HFF-Myc (cell line): ENCODE measurements around the gene CUTA.
"Not testable (repeated sequence)": the region's sequence is repeated elsewhere in the genome, so short reads cannot be mapped to it uniquely, and the experiment has no call there.

ENCODE experiments used
- DNase-seq: peaks from one replicate; pipeline ENCODE4 v3.0.0-alpha.2; 2011; ENCODE audit warnings: low read depth; ENCODE audit errors: extremely low read depth
- H3K4me3 ChIP-seq: replicated peaks from 2 replicates; pipeline ENCODE4 v1.5.1; 2011; ENCODE audit warnings: low read depth, mild to moderate bottlenecking, control low read depth, low read length
- TF ChIP-seq, protein P1 (sequence below): IDR thresholded peaks from 2 replicates; pipeline ENCODE4 v1.5.1; 2012; ENCODE audit warnings: mild to moderate bottlenecking, low read depth, low read length, control low read depth; ENCODE audit errors: missing control alignments

Gene CUTA

DNA sequence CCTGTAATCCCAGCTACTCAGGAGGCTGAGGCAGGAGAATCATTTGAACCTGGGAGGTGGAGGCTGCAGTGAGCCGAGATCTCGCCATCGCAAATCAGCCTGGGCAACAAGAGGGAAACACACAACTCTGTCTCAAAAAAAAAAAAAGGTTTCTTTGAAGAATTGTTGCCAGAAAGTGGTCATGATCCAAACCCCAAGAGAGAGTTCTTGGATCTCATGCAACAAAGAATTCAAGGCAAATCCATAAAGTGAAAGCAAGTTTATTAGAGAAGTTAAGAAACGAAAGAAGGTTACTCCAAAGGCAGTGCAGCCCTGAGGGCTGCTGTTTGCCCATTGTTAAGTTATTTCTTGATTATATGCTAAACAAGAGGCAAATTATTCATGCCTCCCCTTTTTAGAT, 40.7 kb downstream of the CUTA start:
- TF ChIP-seq, protein P1, sequence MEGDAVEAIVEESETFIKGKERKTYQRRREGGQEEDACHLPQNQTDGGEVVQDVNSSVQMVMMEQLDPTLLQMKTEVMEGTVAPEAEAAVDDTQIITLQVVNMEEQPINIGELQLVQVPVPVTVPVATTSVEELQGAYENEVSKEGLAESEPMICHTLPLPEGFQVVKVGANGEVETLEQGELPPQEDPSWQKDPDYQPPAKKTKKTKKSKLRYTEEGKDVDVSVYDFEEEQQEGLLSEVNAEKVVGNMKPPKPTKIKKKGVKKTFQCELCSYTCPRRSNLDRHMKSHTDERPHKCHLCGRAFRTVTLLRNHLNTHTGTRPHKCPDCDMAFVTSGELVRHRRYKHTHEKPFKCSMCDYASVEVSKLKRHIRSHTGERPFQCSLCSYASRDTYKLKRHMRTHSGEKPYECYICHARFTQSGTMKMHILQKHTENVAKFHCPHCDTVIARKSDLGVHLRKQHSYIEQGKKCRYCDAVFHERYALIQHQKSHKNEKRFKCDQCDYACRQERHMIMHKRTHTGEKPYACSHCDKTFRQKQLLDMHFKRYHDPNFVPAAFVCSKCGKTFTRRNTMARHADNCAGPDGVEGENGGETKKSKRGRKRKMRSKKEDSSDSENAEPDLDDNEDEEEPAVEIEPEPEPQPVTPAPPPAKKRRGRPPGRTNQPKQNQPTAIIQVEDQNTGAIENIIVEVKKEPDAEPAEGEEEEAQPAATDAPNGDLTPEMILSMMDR, result no peak
- no peak for DNase-seq
- no peak overlapping the region for H3K4me3 ChIP-seq

DNA sequence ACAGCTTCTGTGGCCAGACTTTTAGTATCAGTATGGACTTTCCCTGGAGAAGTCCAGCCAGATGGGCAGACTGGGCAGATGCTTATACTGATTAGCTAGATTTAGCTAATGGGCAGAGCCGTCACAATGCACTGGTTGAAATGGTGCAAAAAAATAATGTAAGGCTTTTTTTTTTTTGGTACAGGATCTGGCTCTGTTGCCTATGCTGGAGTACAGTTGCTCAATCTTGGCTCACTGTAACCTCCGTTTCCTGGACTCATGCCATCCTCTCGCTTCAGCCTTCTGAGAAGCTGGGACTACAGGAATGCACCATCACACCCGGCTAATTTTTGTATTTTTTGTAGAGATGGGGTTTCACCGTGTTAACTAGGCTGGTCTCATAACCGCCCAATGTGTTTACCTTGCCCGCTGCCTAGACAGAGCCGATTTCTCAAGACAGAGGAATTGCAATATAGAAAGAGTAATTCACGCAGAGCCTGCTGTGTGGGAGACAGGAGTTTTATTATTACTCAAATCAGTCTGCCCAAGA, 42.7 kb downstream of the CUTA start:
- DNase-seq, result no peak
- TF ChIP-seq, protein P1, result no peak
- H3K4me3 ChIP-seq, result no peak overlapping the region

DNA sequence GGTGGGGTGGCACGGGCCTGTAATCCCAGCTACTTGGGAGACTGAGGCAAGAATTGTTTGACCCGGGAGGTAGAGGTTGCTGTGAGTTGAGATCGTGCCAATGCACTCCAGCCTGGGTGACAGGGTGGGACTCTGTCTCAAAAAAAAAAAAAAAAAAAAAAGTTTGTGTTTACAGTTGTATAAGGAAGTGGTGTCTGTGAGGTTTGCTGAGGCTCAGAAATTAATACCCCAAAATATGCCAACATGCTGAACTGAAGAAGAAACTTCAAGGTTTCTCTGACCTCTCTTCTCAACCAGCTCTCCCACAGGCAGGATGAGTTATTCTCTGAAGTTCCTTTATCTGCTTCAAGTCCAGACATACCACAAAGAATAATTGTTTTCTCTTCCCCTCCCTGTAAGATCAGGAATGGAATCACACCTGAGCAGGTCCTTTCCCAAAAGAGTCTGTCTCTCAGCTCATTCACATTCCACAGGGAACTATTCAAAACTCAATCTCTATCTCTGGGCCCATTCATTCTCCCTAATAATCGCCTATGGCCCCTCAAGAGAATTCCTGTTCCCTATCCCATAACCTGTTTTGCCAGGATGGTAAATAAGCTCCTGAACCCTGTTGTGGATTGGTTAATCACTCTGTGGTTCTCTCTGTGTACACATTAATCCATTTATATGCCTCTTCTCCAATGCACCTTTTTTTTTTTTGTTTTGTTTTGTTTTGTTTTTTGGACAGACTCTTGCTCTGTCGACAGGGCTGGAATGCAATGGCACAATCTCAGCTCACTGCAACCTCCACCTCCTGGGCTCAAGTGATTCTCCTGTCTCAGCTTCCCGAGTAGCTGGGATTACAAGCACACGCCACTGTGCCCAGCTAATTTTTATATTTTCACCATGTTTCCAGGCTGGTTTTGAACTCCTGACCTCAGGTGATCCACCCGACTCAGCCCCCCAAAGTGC, 43.7 kb downstream of the CUTA start:
- TF ChIP-seq, protein P1, result no peak
- no peak overlapping the region for H3K4me3 ChIP-seq
- no peak for DNase-seq

DNA sequence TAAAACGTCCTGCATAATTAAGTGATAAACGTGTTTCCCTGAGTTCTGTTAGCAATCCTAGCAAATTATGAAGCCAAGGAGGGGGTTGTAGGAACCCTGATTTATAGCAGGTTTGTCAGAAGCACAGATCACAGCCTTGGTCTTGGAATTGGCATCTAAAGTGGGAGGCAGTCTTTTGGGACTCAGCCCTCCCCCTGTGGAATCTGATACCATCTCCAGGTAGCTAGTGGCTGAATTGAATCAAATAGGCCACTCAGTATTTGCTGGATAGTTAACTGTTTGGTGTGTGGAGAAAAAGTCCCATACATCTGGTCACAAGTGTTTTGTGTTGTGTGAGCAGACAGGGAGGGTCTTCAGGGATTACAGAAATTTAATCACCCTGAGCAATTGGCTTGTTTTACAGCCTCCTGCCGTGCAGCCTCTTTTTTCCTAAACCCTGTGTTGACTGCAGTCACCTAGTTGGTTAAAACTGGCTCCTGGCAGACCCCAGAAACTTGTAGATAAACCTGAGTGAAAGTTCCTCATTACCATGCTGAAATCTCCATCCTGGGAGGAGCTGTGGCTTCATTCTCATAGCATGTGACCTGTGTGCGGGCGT, 45.3 kb downstream of the CUTA start:
- DNase-seq, result no peak
- H3K4me3 ChIP-seq, result no peak overlapping the region
- TF ChIP-seq, protein P1, result no peak

DNA sequence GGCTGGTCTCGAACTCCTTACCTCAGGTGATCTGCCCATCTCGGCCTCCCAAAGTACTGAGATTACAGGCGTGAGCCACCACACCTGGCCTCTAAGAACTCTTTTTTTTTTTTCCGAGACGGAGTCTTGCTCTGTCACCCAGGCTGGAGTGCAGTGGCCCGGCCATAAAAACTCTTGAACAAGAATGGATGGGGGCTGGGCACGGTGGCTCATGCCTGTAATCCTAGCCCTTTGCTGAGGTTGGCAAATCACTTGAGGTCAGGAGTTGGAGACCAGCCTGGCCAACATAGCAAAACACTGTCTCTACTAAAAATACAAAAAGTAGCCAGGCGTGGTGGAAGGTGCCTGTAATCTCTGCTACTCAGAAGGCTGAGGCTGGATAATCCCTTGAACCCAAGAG, 46.0 kb downstream of the CUTA start:
- not testable (repeated sequence) for DNase-seq

DNA sequence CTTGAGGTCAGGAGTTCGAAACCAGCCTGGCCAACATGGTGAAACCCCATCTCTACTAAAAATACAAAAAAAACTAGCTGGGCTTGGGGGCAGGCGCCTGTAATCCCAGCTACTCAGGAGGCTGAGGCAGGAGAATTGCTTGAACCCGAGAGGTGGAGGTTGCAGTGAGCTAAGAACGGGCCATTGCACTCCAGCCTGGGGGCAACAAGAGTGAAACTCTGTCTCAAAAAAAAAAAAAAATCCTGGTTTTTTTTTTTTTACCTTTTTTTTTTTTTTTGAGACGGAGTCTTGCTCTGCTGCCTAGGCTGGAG, 50.2 kb downstream of the CUTA start:
- not testable (repeated sequence) for DNase-seq, H3K4me3 ChIP-seq

More for the DNA sequence above, 46.0 kb downstream of the CUTA start:
- H3K4me3 ChIP-seq, result not testable (repeated sequence)

DNA sequence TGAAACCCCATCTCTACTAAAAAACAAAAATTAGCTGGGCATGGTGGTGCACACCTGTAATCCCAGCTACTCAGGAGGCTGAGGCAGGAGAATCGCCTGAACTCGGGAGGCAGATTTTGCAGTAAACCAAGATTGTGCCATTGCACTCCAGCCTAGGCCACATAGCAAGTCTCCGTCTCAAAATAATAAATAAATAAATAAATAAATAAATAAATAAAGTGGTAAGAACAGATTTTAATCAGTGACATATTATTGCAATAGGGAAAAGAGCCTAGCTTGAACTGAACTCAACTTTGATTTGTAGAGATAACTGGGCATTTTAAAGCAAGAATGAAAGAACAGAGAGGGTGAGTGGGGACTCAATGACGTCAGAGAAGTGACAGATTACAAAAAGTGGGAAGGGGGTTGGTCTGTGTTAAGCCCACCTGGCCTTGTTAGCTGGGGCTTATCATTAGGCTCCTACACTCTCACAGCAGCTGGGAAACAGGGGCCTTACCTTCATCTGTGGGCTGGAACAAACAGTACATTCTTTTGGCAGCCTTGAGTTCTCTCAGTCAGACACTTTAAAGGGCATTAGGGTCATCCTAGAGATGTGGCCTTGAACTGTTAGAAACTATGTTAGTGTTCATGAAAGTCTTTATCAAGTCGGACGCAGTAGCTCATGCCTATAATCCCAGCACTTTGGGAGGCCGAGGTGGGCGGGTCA, 50.7 kb downstream of the CUTA start:
- TF ChIP-seq, protein P1, result no peak
- H3K4me3 ChIP-seq, result no peak overlapping the region
- no peak for DNase-seq
